PC-3 (cell line): ENCODE measurements around the gene C16orf86. TPM values are rescaled to one million over a fixed set of nuclear protein-coding genes. Genes with fewer than 3 reads are reported as not detected.

Source experiments
- ATAC-seq: fragments of 200-7000 bp; cut with Tn5 transposase; 2 replicates; pipeline ENCODE4 v1.9.1; 2020; ENCODE audit warnings: mild to moderate bottlenecking, moderate library complexity
- BruUV-seq: library from RNA; stranded (reverse); fragments of 400-500 nt; replicated peaks from 2 replicates; lab custom pipeline; 2021; lab: Mats Ljungman, UMichigan
- CTCF ChIA-PET: fragments of 300-600 bp; sonication (Branson Sonifier 250); formaldehyde crosslinking; loops from one replicate; lab custom pipeline; 2022; ENCODE audit warnings: antibody characterized with exemption; lab: Charles Lee
- POLR2A ChIA-PET: fragments of 300-600 bp; sonication (Branson Sonifier 250); formaldehyde crosslinking; loops from one replicate; lab custom pipeline; 2022; ENCODE audit warnings: antibody characterized with exemption; ENCODE audit not compliant: unreplicated experiment; lab: Charles Lee
- DNase-seq: peaks from one replicate; pipeline ENCODE4 v3.0.0-alpha.2; 2015
- H2AFZ ChIP-seq: fragments of 300-600 bp; sonication (generic); 2 replicates; pipeline ENCODE4 v1.6.0; 2016; ENCODE audit warnings: antibody characterized with exemption, low read length
- H3F3A ChIP-seq: fragments of 300-600 bp; sonication (generic); one replicate; pipeline ENCODE4 v1.6.0; 2017; ENCODE audit warnings: antibody characterized with exemption, low read length, control low read depth, mild to moderate bottlenecking; ENCODE audit not compliant: unreplicated experiment
- H3K27ac ChIP-seq: fragments of 300-600 bp; sonication (generic); 2 replicates; pipeline ENCODE4 v1.5.1; 2016; ENCODE audit warnings: mild to moderate bottlenecking, low read length
- H3K27me3 ChIP-seq: fragments of 300-600 bp; sonication (generic); 2 replicates; pipeline ENCODE4 v1.6.1; 2016; ENCODE audit warnings: low read length, mixed read lengths
- H3K36me3 ChIP-seq: fragments of 300-600 bp; sonication (generic); 2 replicates; pipeline ENCODE4 v1.6.1; 2016; ENCODE audit warnings: low read depth, mixed run types, low read length, mixed read lengths
- H3K4me1 ChIP-seq: fragments of 300-600 bp; sonication (generic); 2 replicates; pipeline ENCODE4 v1.5.1; 2016; ENCODE audit warnings: low read length; ENCODE audit not compliant: insufficient read depth
- H3K4me2 ChIP-seq: fragments of 300-600 bp; sonication (generic); 2 replicates; pipeline ENCODE4 v1.6.0; 2016; ENCODE audit warnings: low read length
- H3K4me3 ChIP-seq: fragments of 300-600 bp; sonication (generic); 2 replicates; pipeline ENCODE4 v1.5.1; 2016; ENCODE audit warnings: mild to moderate bottlenecking, low read length, mixed read lengths
- H3K79me2 ChIP-seq: fragments of 300-600 bp; sonication (generic); 2 replicates; pipeline ENCODE4 v1.6.1; 2017; ENCODE audit warnings: low read length, mixed read lengths
- H3K9ac ChIP-seq: fragments of 300-600 bp; sonication (generic); 2 replicates; pipeline ENCODE4 v1.6.0; 2016; ENCODE audit warnings: mild to moderate bottlenecking, low read length
- H3K9me2 ChIP-seq: fragments of 300-600 bp; sonication (generic); replicated peaks from 2 replicates; pipeline ENCODE4 v1.6.1; 2016; ENCODE audit warnings: mixed run types, low read length, mixed read lengths
- H3K9me3 ChIP-seq: fragments of 300-600 bp; sonication (generic); 2 replicates; pipeline ENCODE4 v1.6.1; 2016; ENCODE audit warnings: low read length, mixed read lengths
- H4K20me1 ChIP-seq: fragments of 300-600 bp; sonication (generic); 2 replicates; pipeline ENCODE4 v1.6.1; 2016; ENCODE audit warnings: low read length, mixed read lengths
- CTCF ChIP-seq: fragments of 300-600 bp; sonication (generic); conservative IDR thresholded peaks from 2 replicates; pipeline ENCODE4 v1.5.1; 2017; ENCODE audit warnings: antibody characterized with exemption, low read depth, mild to moderate bottlenecking, low read length
- EZH2 ChIP-seq: fragments of 300-600 bp; sonication (generic); IDR thresholded peaks from one replicate; pipeline ENCODE4 v1.6.1; 2017; ENCODE audit warnings: antibody characterized with exemption, mild to moderate bottlenecking, low read length; ENCODE audit not compliant: unreplicated experiment
- EZH2phosphoT487 ChIP-seq: fragments of 300-600 bp; sonication (generic); IDR thresholded peaks from 2 replicates; pipeline ENCODE4 v1.6.1; 2018; ENCODE audit warnings: mild to moderate bottlenecking, antibody characterized with exemption, low read length, borderline replicate concordance
- intact Hi-C: fragments of 100-400 bp; cut with micrococcal nuclease; formaldehyde crosslinking; loops from 2 replicates; pipeline ENCODE4 v1.9.0; 2023
- total RNA-seq: library from RNA; depleted of rRNA; stranded (reverse); fragments of >200 nt; gene quantifications from 2 replicates; pipeline ENCODE4 v1.2.3, GENCODE V29; 2014

The C16orf86 gene
- total RNA-seq, 1 experiment from 2014 or later, result not detected

GRCh38 chr16:67702130-67702529 lies 35.5 kb downstream of the C16orf86 start:
- peaks cover 8% of the 10 kb centered on the region for H3K4me1 ChIP-seq
- no peak overlapping the region for H3K27ac ChIP-seq
- no peak overlapping the region for H2AFZ ChIP-seq
- no peaks in the 10 kb centered on the region for H4K20me1 ChIP-seq
- H3F3A ChIP-seq, result no peaks in the 10 kb centered on the region
- H3K4me2 ChIP-seq, result no peak overlapping the region
- TF ChIP-seq CTCF (no peak), EZH2phosphoT487 (no peak), EZH2 (no peak)
- no peak for DNase-seq
- H3K9ac ChIP-seq, result no peak overlapping the region
- H3K27me3 ChIP-seq, result no peaks in the 10 kb centered on the region
- H3K79me2 ChIP-seq, result peaks cover 34% of the 10 kb centered on the region
- H3K9me2 ChIP-seq, result no peaks in the 10 kb centered on the region
- ChIA-PET POLR2A (no interaction called here), CTCF (no interaction called here)
- no peak overlapping the region for H3K4me3 ChIP-seq
- intact Hi-C loops, result no loop called here
- ATAC-seq, result no peak
- H3K36me3 ChIP-seq, result 0 out of 2 replicates have a peak, but pooled peaks cover 3% of the 10 kb centered on the region
- H3K9me3 ChIP-seq, result no peaks in the 10 kb centered on the region
- no TSS peak for BruUV-seq

- Histone ChIP-seq H3K9me2 (no peaks in the 10 kb centered on the region), H3K27me3 (no peaks in the 10 kb centered on the region), H3K79me2 (peaks cover 34% of the 10 kb centered on the region), H3K4me2 (no peak overlapping the region), H3F3A (no peaks in the 10 kb centered on the region), H4K20me1 (peaks cover 3% of the 10 kb centered on the region; the same call in 1 of the 2 replicates), H3K4me1 (peaks cover 5% of the 10 kb centered on the region; the same call in 1 of the 2 replicates), H2AFZ (no peak overlapping the region), H3K27ac (no peak overlapping the region), H3K9me3 (no peaks in the 10 kb centered on the region), H3K36me3 (0 out of 2 replicates have a peak, but pooled peaks cover 3% of the 10 kb centered on the region), H3K9ac (no peak overlapping the region), H3K4me3 (no peak overlapping the region)
- TF ChIP-seq EZH2phosphoT487, result no peak
- TF ChIP-seq EZH2, result no peak
- no peak for TF ChIP-seq CTCF
- ChIA-PET POLR2A (no interaction called here), CTCF (no interaction called here)
- ATAC-seq (no peak), DNase-seq (no peak)
- no TSS peak for BruUV-seq
- intact Hi-C loops, result no loop called here
Measured at GRCh38 chr16:67703626-67704025, 37.0 kb downstream of the C16orf86 start.

- peaks cover 34% of the 10 kb centered on the region for H3K79me2 ChIP-seq
- POLR2A ChIA-PET, result no interaction called here
- intact Hi-C loops, result no loop called here
Measured at GRCh38 chr16:67704110-67704509, 37.5 kb downstream of the C16orf86 start.

More at GRCh38 chr16:67704110-67704509, 37.5 kb downstream of the C16orf86 start:
- Histone ChIP-seq H3K27me3 (no peaks in the 10 kb centered on the region), H4K20me1 (peaks cover 6% of the 10 kb centered on the region; the same call in 1 of the 2 replicates), H3K4me1 (peaks cover 5% of the 10 kb centered on the region; the same call in 1 of the 2 replicates), H3K9me2 (no peaks in the 10 kb centered on the region), H3K9ac (no peak overlapping the region), H3K27ac (no peak overlapping the region), H3F3A (no peaks in the 10 kb centered on the region), H3K9me3 (no peaks in the 10 kb centered on the region), H3K4me3 (no peak overlapping the region), H3K4me2 (no peak overlapping the region), H3K36me3 (0 out of 2 replicates have a peak, but pooled peaks cover 3% of the 10 kb centered on the region), H2AFZ (no peak overlapping the region)
- DNase-seq (no peak), ATAC-seq (no peak)
- no TSS peak for BruUV-seq
- CTCF ChIA-PET, result interaction anchor here (0.6 kb wide), 1 partner anchor 717 kb away, joined by 3 read pairs; no protein-coding TSS in a partner anchor
- no peak for TF ChIP-seq EZH2phosphoT487
- no peak for TF ChIP-seq EZH2
- TF ChIP-seq CTCF, result no peak
